Measurements from ENCODE around the gene FH.

The FH gene

GRCh38 chr1:241533326-241534115, 14.0 kb upstream of the FH start:
- H3K4me3 ChIP-seq (ENCODE audit: low read length) = peak overlapping the region; percentile 74
- TF ChIP-seq ZNF274 (IDR thresholded peaks at IDR 0.05; ENCODE audit: low read depth, low read length) = no peak

GRCh38 chr1:241532864-241533263, 13.3 kb upstream of the FH start:
- H3K4me3 ChIP-seq (ENCODE audit: low read length) = peak overlapping the region; percentile 74

DNA sequence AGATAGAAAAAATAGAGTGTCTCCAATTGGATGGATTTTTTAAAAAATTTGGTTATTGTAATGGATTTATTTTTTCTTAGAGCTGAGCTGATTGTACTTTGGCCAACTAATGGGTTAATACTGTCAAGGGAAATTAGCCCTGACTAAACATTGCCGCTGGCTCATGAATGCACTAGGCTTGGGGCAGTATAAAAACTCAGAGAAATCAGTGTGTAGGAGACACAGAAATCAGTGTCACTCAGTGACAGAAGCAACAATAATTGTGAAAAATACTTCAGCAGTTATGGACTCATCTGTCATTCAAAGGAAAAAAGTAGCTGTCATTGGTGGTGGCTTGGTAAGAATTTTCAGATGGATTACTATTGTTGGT, 12.6 kb upstream of the FH start, which contains the start of gene KMO:
Gene KMO, plus strand, starts transcription at position 217 of the 370 bp plus-strand sequence. Its CDS starts 67 bp downstream, at position 284.
- no peak for TF ChIP-seq ZNF274 (IDR thresholded peaks at IDR 0.05; ENCODE audit: low read depth, low read length)
- H3K4me3 ChIP-seq (ENCODE audit: low read length) = peak within 1 kb of the TSS; percentile 74

More at GRCh38 chr1:241532864-241533263, 13.3 kb upstream of the FH start:
- no peak for TF ChIP-seq ZNF274 (IDR thresholded peaks at IDR 0.05; ENCODE audit: low read depth, low read length)

- TF ChIP-seq ZNF274 (IDR thresholded peaks at IDR 0.05; ENCODE audit: low read depth, low read length) = no peak
- peak overlapping the region; percentile 53; the same call in 1 of the 2 replicates for H3K4me3 ChIP-seq (ENCODE audit: low read length)
Measured at GRCh38 chr1:241531195-241532161, 11.9 kb upstream of the FH start.

GRCh38 chr1:241527146-241527545, 7.6 kb upstream of the FH start:
- no peak for TF ChIP-seq ZNF274 (IDR thresholded peaks at IDR 0.05; ENCODE audit: low read depth, low read length)
- no peak overlapping the region for H3K4me3 ChIP-seq (ENCODE audit: low read length)

GRCh38 chr1:241525026-241525425, 5.5 kb upstream of the FH start:
- no peak for TF ChIP-seq ZNF274 (IDR thresholded peaks at IDR 0.05; ENCODE audit: low read depth, low read length)
- no peak overlapping the region for H3K4me3 ChIP-seq (ENCODE audit: low read length)

GRCh38 chr1:241521718-241522117, 2.2 kb upstream of the FH start:
- TF ChIP-seq ZNF274 (IDR thresholded peaks at IDR 0.05; ENCODE audit: low read depth, low read length) = no peak
- no peak overlapping the region for H3K4me3 ChIP-seq (ENCODE audit: low read length)

DNA sequence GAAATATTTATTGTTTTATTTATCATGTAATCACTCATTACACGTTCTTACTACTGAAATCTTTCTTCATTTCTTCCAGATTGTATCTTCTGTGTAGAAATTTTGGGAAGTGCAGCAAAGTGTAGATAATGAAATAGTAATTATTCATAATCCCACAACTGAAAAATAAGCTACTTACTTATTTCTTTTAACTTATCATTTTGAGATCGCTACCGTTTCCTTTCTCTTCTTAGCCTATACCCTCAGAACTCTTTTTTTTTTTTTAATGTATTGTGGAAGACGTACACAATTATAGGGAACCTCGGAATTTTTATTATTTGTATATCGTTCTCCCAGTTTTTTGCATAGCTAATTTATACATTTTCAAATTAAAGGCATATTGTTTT, 518 bp upstream of the FH start:
- peak overlapping the region; percentile 38 for H3K4me3 ChIP-seq (ENCODE audit: low read length)
- TF ChIP-seq ZNF274 (IDR thresholded peaks at IDR 0.05; ENCODE audit: low read depth, low read length) = no peak

GRCh38 chr1:241518476-241519307, 863 bp downstream of the FH start:
- no peak for TF ChIP-seq ZNF274 (IDR thresholded peaks at IDR 0.05; ENCODE audit: low read depth, low read length)
- peak overlapping the region; percentile 85 for H3K4me3 ChIP-seq (ENCODE audit: low read length)

GRCh38 chr1:241513378-241513777, 6.2 kb downstream of the FH start:
- no peak for TF ChIP-seq ZNF274 (IDR thresholded peaks at IDR 0.05; ENCODE audit: low read depth, low read length)
- H3K4me3 ChIP-seq (ENCODE audit: low read length) = no peak overlapping the region

DNA sequence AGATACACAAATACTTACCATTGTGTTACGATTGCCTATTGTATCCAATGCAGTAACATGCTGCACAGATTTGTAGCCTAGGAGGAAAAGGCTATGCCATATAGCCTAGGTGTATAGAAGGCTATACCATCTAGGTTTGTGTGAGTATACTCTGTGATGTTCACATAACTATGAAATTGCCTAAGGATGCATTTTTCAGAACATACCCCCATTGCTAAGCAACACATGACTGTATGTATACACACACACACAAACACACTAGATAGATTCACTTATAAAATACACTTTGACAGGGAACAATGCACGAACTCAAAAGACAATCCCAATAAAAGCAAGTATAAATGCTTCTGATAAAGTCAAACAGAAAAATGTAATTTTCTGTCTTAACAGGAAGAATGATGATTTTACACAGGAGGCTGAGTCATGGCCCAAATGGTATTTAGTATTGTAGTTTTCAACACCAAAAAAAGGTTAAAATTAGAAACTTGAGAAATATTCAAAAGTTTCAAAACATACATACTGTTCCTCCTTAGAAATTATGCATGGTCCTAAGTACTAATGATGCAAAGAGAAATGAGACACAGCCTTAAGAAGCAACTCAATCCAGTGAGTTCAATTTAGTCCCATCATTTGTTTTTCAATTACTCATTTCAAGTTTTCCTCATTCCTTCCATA, 12.2 kb downstream of the FH start:
- TF ChIP-seq ZNF274 (IDR thresholded peaks at IDR 0.05; ENCODE audit: low read depth, low read length) = no peak
- H3K4me3 ChIP-seq (ENCODE audit: low read length) = no peak overlapping the region

GRCh38 chr1:241503444-241503843, 16.1 kb downstream of the FH start:
- no peak for TF ChIP-seq ZNF274 (IDR thresholded peaks at IDR 0.05; ENCODE audit: low read depth, low read length)

GRCh38 chr1:241499910-241500309, 19.6 kb downstream of the FH start:
- no peak for TF ChIP-seq ZNF274 (IDR thresholded peaks at IDR 0.05; ENCODE audit: low read depth, low read length)
- H3K4me3 ChIP-seq (ENCODE audit: low read length) = no peak overlapping the region

More at GRCh38 chr1:241503444-241503843, 16.1 kb downstream of the FH start:
- H3K4me3 ChIP-seq (ENCODE audit: low read length) = no peak overlapping the region

Measured in GM08714 (cell line).